Measurements from ENCODE around the gene LIN28A. TPM values are rescaled to one million over a fixed set of nuclear protein-coding genes. Genes with fewer than 3 reads are reported as not detected.
A peak's percentile ranks its signal among the peaks of the same experiment; 100 is the strongest.

LIN28A gene
- total and polyA plus RNA-seq, 4 donors = not detected

DNA sequence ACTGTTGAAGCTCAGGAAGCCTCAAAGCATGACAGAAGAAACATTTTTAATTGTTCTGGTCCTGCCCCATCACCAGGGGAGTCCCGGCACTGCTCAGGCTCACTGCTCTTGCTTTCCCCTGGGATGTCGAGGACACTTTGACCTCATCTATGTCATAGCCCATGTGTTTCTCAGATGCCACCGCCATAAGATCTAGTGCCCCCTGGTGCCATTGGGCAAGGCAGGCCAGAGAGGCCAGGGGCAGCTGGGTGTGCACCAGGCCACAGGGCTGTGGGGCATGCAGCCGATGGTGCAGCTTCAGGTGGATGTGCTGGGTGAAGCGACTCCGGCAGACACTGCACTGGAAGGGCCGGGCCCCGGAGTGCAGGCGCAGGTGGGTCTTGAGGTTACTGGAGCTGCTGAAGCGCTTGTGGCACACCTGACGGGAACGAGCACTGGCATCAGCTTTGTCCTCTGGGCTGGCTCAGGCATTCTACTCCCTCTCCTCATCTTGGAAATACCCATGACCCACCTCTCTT, 49.0 kb upstream of the LIN28A start (continued):
- TF ChIP-seq, protein P1, sequence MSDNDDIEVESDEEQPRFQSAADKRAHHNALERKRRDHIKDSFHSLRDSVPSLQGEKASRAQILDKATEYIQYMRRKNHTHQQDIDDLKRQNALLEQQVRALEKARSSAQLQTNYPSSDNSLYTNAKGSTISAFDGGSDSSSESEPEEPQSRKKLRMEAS (IDR thresholded peaks at IDR 0.05) = no peak
- TF ChIP-seq JUND (IDR thresholded peaks at IDR 0.05) = no peak

- Histone ChIP-seq H3K4me1 (ENCODE audit: control insufficient read depth in 4 of 4, insufficient read depth in 4 of 4, low read length in 3 of 4) (peaks cover 3 to 10% (median 4%) of the 10 kb centered on the region in 4 donors), H3K27me3 (ENCODE audit: control insufficient read depth in 4 of 4, insufficient read depth in 4 of 4, low read length in 3 of 4) (no peaks in the 10 kb centered on the region), H3K9ac (ENCODE audit: low read depth in 1 of 2, low read length in 2 of 2) (no peak overlapping the region), H3K4me3 (ENCODE audit: low read depth in 1 of 3, low read length in 3 of 3) (no peak overlapping the region), H3K36me3 (ENCODE audit: control insufficient read depth in 4 of 4, insufficient read depth in 3 of 4, low read depth in 1 of 4, low read length in 3 of 4) (no peaks in the 10 kb centered on the region), H3K9me3 (ENCODE audit: control insufficient read depth in 4 of 4, low read length in 3 of 4) (no peaks in the 10 kb centered on the region), H3K27ac (ENCODE audit: low read depth in 1 of 2, low read length in 2 of 2) (no peak overlapping the region)
- 90% methylated on average over 3 of the region's 3 CpGs for WGBS
- no peak for DNase-seq (ENCODE audit: low spot score)
- TF ChIP-seq TAF1 (conservative IDR thresholded peaks at IDR 0.05) (no peak), HNF4G (IDR thresholded peaks at IDR 0.05) (no peak), FOXA2 (IDR thresholded peaks at IDR 0.05) (no peak), EGR1 (IDR thresholded peaks at IDR 0.05; ENCODE audit: low read depth in 2 of 2) (no peak), SP1 (IDR thresholded peaks at IDR 0.05) (no peak), GABPA (IDR thresholded peaks at IDR 0.05 in 1 of 2, conservative IDR thresholded peaks at IDR 0.05 in 1 of 2) (no peak), REST (IDR thresholded peaks at IDR 0.05) (no peak)
Measured at GRCh38 chr1:26362331-26362730, 48.3 kb upstream of the LIN28A start.

DNA sequence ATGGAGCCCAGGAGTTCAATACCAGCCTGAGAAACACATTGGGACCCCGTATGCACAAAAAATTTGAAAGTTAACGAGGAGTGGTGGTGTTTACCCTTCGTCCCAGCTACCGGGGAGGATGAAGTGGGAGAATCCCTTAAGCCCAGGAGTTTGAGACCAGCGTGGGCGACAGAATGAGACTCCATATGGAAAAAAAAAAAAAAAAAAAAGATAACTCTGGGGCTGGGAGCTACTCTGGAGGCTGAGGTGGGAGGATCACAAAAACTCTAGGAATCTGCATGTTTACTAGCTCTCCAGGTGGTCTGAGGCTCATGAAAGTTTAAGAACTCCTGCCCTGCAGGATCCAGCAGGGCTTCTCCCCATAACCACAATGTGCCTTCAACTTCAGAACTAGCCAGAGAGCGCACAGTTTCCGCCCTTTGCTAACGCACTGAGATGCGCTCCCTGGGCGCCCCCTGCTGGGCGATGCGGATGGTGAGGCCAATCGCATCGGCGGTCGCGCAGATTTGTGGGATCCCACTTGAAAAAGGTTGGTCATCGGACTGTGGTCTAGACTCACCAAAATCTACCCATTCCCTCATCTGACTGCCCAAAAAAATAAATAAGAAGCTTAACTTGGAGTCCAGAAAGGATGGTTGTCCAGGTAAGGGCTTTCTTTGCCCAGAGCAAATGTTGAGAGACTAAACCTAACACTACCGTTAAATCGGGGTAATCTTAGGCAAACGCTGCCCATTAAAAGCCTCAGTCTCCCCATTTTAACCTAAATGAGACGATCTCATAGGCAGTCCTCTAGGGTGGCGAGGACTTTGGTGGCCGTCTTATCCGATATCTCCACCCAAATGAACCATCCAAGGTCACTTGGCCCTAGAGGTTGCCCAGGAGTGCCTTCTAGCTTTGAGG, 46.8 kb upstream of the LIN28A start:
- no peak overlapping the region for H3K27ac ChIP-seq (ENCODE audit: low read depth in 1 of 2, low read length in 2 of 2)
- H3K4me3 ChIP-seq (ENCODE audit: low read depth in 1 of 3, low read length in 3 of 3) = no peak overlapping the region
- H3K36me3 ChIP-seq (ENCODE audit: control insufficient read depth in 4 of 4, insufficient read depth in 3 of 4, low read depth in 1 of 4, low read length in 3 of 4) = no peaks in the 10 kb centered on the region
- DNase-seq (ENCODE audit: low spot score) = peak; percentile 90
- peaks cover 2 to 7% (median 3%) of the 10 kb centered on the region in 4 donors for H3K4me1 ChIP-seq (ENCODE audit: control insufficient read depth in 4 of 4, insufficient read depth in 4 of 4, low read length in 3 of 4)
- TF ChIP-seq, protein P2, sequence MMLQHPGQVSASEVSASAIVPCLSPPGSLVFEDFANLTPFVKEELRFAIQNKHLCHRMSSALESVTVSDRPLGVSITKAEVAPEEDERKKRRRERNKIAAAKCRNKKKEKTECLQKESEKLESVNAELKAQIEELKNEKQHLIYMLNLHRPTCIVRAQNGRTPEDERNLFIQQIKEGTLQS (IDR thresholded peaks at IDR 0.05) = no peak
- no peak for TF ChIP-seq SP1 (IDR thresholded peaks at IDR 0.05)
- no peak for TF ChIP-seq FOXA1 (IDR thresholded peaks at IDR 0.05)
- TF ChIP-seq HNF4G (IDR thresholded peaks at IDR 0.05) = no peak
- TF ChIP-seq, protein P1 (IDR thresholded peaks at IDR 0.05) = no peak
- no peak for TF ChIP-seq NR2F2 (IDR thresholded peaks at IDR 0.05)
- no peak for TF ChIP-seq GABPA (IDR thresholded peaks at IDR 0.05 in 1 of 2, conservative IDR thresholded peaks at IDR 0.05 in 1 of 2)
- no peak for TF ChIP-seq HNF4A (conservative IDR thresholded peaks at IDR 0.05)
- no peak for TF ChIP-seq RXRA (IDR thresholded peaks at IDR 0.05)
- no peak for TF ChIP-seq YY1 (IDR thresholded peaks at IDR 0.05)
- TF ChIP-seq, protein P3, sequence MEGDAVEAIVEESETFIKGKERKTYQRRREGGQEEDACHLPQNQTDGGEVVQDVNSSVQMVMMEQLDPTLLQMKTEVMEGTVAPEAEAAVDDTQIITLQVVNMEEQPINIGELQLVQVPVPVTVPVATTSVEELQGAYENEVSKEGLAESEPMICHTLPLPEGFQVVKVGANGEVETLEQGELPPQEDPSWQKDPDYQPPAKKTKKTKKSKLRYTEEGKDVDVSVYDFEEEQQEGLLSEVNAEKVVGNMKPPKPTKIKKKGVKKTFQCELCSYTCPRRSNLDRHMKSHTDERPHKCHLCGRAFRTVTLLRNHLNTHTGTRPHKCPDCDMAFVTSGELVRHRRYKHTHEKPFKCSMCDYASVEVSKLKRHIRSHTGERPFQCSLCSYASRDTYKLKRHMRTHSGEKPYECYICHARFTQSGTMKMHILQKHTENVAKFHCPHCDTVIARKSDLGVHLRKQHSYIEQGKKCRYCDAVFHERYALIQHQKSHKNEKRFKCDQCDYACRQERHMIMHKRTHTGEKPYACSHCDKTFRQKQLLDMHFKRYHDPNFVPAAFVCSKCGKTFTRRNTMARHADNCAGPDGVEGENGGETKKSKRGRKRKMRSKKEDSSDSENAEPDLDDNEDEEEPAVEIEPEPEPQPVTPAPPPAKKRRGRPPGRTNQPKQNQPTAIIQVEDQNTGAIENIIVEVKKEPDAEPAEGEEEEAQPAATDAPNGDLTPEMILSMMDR (IDR thresholded peaks at IDR 0.05; ENCODE audit: low read depth, low read length, missing input control) = peak; percentile 82
- TF ChIP-seq JUND (IDR thresholded peaks at IDR 0.05) = no peak
- TF ChIP-seq RAD21 (IDR thresholded peaks at IDR 0.05) = peak; percentile 75 to 82
- no peak for TF ChIP-seq REST (IDR thresholded peaks at IDR 0.05)
- no peak for TF ChIP-seq FOXA2 (IDR thresholded peaks at IDR 0.05)
- H3K27me3 ChIP-seq (ENCODE audit: control insufficient read depth in 4 of 4, insufficient read depth in 4 of 4, low read length in 3 of 4) = no peaks in the 10 kb centered on the region
- H3K9ac ChIP-seq (ENCODE audit: low read depth in 1 of 2, low read length in 2 of 2) = no peak overlapping the region
- H3K9me3 ChIP-seq (ENCODE audit: control insufficient read depth in 4 of 4, low read length in 3 of 4) = no peaks in the 10 kb centered on the region
- WGBS = 31% methylated on average over 26 of the region's 26 CpGs

All from liver (tissue), 9 donors.